Activated CD4-positive, alpha-beta memory T cell treated with anti-CD3 and anti-CD28 coated beads, Interleukin-2, amount 10 ng/mL, durations not matched to agents 7 days and 5 days (primary cell): Measurements from ENCODE around the gene FA2H. TPM values are rescaled to one million over a fixed set of nuclear protein-coding genes. Genes with fewer than 3 reads are reported as not detected.

ENCODE experiments used
- CTCF ChIA-PET: fragments of 350-600 bp; sonication (Branson Sonifier 250); formaldehyde crosslinking; loops from one replicate; lab custom pipeline; 2021; ENCODE audit warnings: antibody characterized with exemption, inconsistent platforms; lab: Charles Lee
- POLR2A ChIA-PET: fragments of 350-600 bp; sonication (Branson Sonifier 250); formaldehyde crosslinking; loops from one replicate; lab custom pipeline; 2021; ENCODE audit warnings: antibody characterized with exemption; lab: Charles Lee
- DNase-seq: peaks from one replicate; pipeline ENCODE4 v3.0.0-alpha.2; 2020
- H3K27ac Mint-ChIP-seq: one replicate; pipeline ENCODE4 v1.8.0; 2021; ENCODE audit warnings: mild to moderate bottlenecking, mixed read lengths
- H3K27me3 Mint-ChIP-seq: one replicate; pipeline ENCODE4 v1.8.0; 2021; ENCODE audit warnings: mixed read lengths
- H3K36me3 Mint-ChIP-seq: one replicate; pipeline ENCODE4 v1.8.0; 2021; ENCODE audit warnings: low read depth, mixed read lengths
- H3K4me1 Mint-ChIP-seq: one replicate; pipeline ENCODE4 v1.8.0; 2021; ENCODE audit warnings: mixed read lengths
- H3K4me3 Mint-ChIP-seq: one replicate; pipeline ENCODE4 v1.8.0; 2021; ENCODE audit warnings: mild to moderate bottlenecking, mixed read lengths
- H3K9me3 Mint-ChIP-seq: one replicate; pipeline ENCODE4 v1.8.0; 2021; ENCODE audit warnings: mixed read lengths
- total RNA-seq, 2 experiments: library from RNA; stranded (reverse); gene quantifications; one replicate each; pipeline ENCODE4 v1.2.3, GENCODE V29; 2021

FA2H gene
- total RNA-seq, 2 experiments from 2014 or later: 0.50 to 1.1 TPM

DNA sequence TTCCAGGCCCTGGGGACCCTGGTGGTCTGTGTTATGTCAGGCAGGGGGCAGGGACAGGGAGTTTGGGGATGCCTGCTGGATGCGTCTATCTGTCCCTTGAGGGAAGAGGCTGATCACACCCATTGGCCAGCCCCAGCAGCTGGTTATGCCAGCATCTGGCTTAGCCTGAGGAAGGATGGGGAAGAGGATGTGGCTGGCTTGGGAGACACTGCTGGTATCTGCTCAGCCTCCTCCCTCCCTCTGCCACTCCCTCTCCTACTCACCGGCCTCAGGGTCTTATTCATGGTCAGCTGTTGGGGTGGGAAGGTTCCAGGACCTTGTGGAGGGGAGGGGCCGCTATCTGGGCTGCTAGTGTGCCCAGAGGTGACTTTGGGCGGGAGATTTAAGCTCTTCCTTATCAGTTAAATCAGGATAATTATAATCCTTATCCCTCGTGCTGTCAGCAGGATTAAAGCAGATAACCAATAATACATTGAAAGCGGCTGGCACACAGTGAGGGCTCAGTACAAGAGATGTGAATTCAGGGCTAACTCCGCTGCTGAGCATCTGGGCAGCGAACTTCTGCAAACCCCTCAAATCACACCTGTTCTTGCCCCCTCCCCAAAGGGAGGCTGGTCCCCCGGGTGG, 38.0 kb downstream of the FA2H start:
- no peaks in the 10 kb centered on the region for H3K27me3 Mint-ChIP-seq
- ChIA-PET POLR2A (no interaction called here), CTCF (no interaction called here)
- H3K9me3 Mint-ChIP-seq: no peaks in the 10 kb centered on the region
- no peak overlapping the region for H3K4me3 Mint-ChIP-seq
- no peak overlapping the region for H3K27ac Mint-ChIP-seq
- H3K4me1 Mint-ChIP-seq: peaks cover 2% of the 10 kb centered on the region
- no peak for DNase-seq
- no peaks in the 10 kb centered on the region for H3K36me3 Mint-ChIP-seq

- Mint-ChIP-seq H3K4me3 (no peak overlapping the region), H3K9me3 (no peaks in the 10 kb centered on the region), H3K36me3 (no peaks in the 10 kb centered on the region), H3K4me1 (peaks cover 2% of the 10 kb centered on the region), H3K27ac (no peak overlapping the region), H3K27me3 (no peaks in the 10 kb centered on the region)
- CTCF ChIA-PET: no interaction called here
- no peak for DNase-seq
- POLR2A ChIA-PET: no interaction called here
Measured at GRCh38 chr16:74735554-74735953, 39.1 kb downstream of the FA2H start.

DNA sequence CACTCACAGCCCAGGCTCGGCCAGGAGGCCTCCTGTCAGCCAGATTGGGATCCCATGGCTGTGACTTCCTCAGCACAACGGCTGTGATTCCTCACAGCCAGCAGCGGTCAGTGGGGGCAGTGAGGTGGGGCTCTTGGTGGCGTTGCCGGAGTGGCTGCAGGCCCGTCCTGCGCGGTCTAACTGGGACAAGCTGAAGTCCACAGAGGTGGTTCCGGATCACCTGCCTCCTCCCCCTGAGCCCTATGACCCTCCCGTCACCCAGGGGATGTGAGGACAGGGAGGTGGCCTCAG, 39.5 kb downstream of the FA2H start:
- H3K36me3 Mint-ChIP-seq: no peaks in the 10 kb centered on the region
- H3K9me3 Mint-ChIP-seq: no peaks in the 10 kb centered on the region
- CTCF ChIA-PET: no interaction called here
- H3K4me1 Mint-ChIP-seq: peaks cover 6% of the 10 kb centered on the region
- H3K4me3 Mint-ChIP-seq: no peak overlapping the region
- POLR2A ChIA-PET: no interaction called here
- no peak overlapping the region for H3K27ac Mint-ChIP-seq
- H3K27me3 Mint-ChIP-seq: no peaks in the 10 kb centered on the region
- DNase-seq: no peak

- Mint-ChIP-seq H3K4me1 (peaks cover 8% of the 10 kb centered on the region), H3K27ac (no peak overlapping the region), H3K36me3 (no peaks in the 10 kb centered on the region), H3K27me3 (no peaks in the 10 kb centered on the region), H3K4me3 (no peak overlapping the region), H3K9me3 (no peaks in the 10 kb centered on the region)
- DNase-seq: no peak
- CTCF ChIA-PET: no interaction called here
- POLR2A ChIA-PET: no interaction called here
Measured at GRCh38 chr16:74734361-74735161, 40.1 kb downstream of the FA2H start.

- DNase-seq: no peak
- POLR2A ChIA-PET: no interaction called here
- Mint-ChIP-seq H3K27me3 (no peaks in the 10 kb centered on the region), H3K4me1 (peaks cover 8% of the 10 kb centered on the region), H3K36me3 (no peaks in the 10 kb centered on the region), H3K4me3 (no peak overlapping the region), H3K9me3 (no peaks in the 10 kb centered on the region), H3K27ac (no peak overlapping the region)
- CTCF ChIA-PET: no interaction called here
Measured at GRCh38 chr16:74732707-74733350, 41.8 kb downstream of the FA2H start.

DNA sequence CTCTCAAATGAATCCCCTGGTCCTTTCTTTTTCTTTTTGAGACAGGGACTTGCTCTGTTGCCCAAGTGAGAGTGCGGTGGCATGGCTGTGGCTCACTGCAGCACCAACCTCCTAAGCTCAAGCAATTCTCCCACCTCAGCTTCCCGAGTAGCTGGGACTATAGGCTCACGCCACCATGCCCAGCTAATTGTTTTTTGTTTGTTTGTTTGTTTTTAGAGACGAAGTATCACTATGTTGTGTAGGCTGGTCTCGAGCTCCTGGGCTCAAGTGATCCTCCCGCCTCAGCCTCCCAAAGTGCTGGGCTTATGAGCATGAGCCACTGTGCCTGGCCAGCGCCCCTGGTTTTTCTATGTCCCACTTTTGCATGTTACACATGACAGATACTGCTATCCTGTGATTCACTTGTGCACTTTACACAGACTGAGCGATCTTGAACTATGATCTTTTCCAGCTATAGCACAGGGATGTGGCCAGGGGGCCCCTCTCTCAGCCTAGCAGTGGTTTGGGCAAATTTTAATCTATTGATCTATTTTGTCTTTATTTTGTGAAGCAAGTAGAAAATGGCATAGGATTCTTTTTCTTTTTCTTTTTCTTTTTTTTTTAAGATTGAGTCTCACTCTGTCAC, 42.7 kb downstream of the FA2H start:
- Mint-ChIP-seq H3K27me3 (no peaks in the 10 kb centered on the region), H3K9me3 (peaks cover 3% of the 10 kb centered on the region), H3K4me3 (no peak overlapping the region), H3K27ac (no peak overlapping the region), H3K4me1 (peaks cover 8% of the 10 kb centered on the region), H3K36me3 (no peaks in the 10 kb centered on the region)
- ChIA-PET CTCF (no interaction called here), POLR2A (no interaction called here)
- no peak for DNase-seq

DNA sequence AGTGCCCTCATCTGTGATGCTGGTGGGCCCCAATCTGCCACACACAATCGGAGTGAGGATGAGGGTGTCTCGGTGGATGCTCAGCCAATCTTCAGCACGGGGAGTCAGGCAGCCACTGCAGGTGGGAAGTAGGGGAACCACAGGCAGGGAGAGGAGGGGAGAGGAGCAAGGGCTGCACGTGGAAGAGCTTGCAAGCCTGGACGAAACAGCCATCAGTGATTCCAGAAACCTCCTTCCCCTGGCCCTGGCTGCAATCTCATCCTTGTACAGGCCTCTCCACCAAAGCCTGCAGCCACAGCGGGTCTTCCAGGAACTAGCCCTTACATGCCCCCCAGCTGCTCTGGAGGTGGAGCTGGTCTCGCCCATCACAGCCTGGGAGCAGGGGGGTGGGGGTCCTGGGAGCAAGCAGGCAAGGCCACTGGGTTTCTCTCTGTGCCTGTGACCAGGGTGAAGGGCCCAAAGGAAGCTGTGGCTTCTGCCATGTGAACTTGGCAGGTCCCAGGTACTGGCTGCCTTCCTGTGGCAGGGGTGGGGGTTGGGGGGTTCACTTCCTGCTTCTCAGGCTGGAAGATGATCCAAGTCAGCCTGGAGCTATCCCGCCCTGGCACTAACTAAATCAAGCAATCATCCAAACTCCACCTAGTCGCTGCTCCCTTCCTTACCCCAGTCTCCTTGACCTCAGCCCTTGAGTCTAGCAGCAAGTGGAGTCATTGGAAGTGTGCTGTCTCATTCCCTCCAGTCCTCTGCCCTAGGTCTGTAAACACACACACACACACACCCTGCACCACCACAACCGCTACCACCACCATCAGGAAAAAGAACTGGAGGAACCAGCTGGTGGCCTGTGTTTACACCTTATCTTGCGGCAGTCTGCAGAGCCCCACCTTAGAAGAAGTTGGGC, 44.6 kb downstream of the FA2H start:
- H3K4me3 Mint-ChIP-seq: no peak overlapping the region

DNA sequence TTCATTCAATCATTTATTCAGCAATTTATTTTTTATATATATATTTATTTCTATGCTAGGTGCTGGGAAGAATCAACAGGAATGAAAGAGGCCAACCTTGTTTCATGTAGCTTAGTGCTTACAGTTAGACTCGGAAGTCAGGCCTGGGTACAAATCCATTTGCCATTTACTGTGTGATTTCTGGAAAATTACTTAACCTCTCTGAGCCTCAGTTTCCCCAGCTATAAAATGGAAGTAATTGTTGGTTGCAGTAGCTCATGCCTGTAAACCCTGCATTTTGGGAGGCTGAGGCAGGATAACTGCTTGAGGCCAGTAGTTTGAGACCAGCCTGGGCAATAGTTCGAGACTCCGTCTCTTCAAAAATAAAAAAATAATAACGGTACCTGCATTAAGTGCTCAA, 46.7 kb downstream of the FA2H start:
- Mint-ChIP-seq H3K4me3 (no peak overlapping the region), H3K4me1 (peaks cover 8% of the 10 kb centered on the region), H3K36me3 (no peaks in the 10 kb centered on the region), H3K27me3 (no peaks in the 10 kb centered on the region), H3K9me3 (peaks cover 9% of the 10 kb centered on the region), H3K27ac (no peak overlapping the region)
- CTCF ChIA-PET: interaction anchor here (0.6 to 2.7 kb wide), 2 partner anchors 15 to 25 kb away, joined by 3 to 19 read pairs; no protein-coding TSS in a partner anchor
- no peak for DNase-seq
- POLR2A ChIA-PET: no interaction called here

More for the DNA sequence above, 44.6 kb downstream of the FA2H start:
- CTCF ChIA-PET: interaction anchor here (0.6 to 1.4 kb wide), 2 partner anchors 133 to 530 kb away, joined by 4 to 5 read pairs; no protein-coding TSS in a partner anchor
- Mint-ChIP-seq H3K4me1 (peaks cover 8% of the 10 kb centered on the region), H3K36me3 (no peaks in the 10 kb centered on the region), H3K9me3 (peaks cover 9% of the 10 kb centered on the region), H3K27ac (no peak overlapping the region), H3K27me3 (no peaks in the 10 kb centered on the region)
- no peak for DNase-seq
- POLR2A ChIA-PET: interaction anchor here (0.8 kb wide), 1 partner anchor 45 kb away, joined by 4 read pairs; the partner anchor contains the start of gene FA2H

GRCh38 chr16:74726716-74727115, 47.9 kb downstream of the FA2H start:
- Mint-ChIP-seq H3K27me3 (no peaks in the 10 kb centered on the region), H3K9me3 (peaks cover 9% of the 10 kb centered on the region), H3K4me1 (peaks cover 8% of the 10 kb centered on the region), H3K36me3 (no peaks in the 10 kb centered on the region), H3K27ac (no peak overlapping the region), H3K4me3 (no peak overlapping the region)
- POLR2A ChIA-PET: no interaction called here
- CTCF ChIA-PET: interaction anchor here (0.6 to 2.7 kb wide), 14 partner anchors 11 to 430 kb away, joined by 3 to 19 read pairs (median 4); partner anchors contain the start of genes MLKL, PSMD7 and WDR59
- DNase-seq: peak; percentile 37

GRCh38 chr16:74725651-74726455, 48.8 kb downstream of the FA2H start:
- no peak overlapping the region for H3K27ac Mint-ChIP-seq
- H3K9me3 Mint-ChIP-seq: peaks cover 9% of the 10 kb centered on the region
- no peaks in the 10 kb centered on the region for H3K27me3 Mint-ChIP-seq
- POLR2A ChIA-PET: no interaction called here
- CTCF ChIA-PET: interaction anchor here (1.0 to 2.7 kb wide), 10 partner anchors 12 to 429 kb away, joined by 3 to 19 read pairs (median 4); partner anchors contain the start of genes MLKL and PSMD7
- no peaks in the 10 kb centered on the region for H3K36me3 Mint-ChIP-seq
- no peak overlapping the region for H3K4me3 Mint-ChIP-seq
- DNase-seq: no peak
- H3K4me1 Mint-ChIP-seq: peaks cover 8% of the 10 kb centered on the region

DNA sequence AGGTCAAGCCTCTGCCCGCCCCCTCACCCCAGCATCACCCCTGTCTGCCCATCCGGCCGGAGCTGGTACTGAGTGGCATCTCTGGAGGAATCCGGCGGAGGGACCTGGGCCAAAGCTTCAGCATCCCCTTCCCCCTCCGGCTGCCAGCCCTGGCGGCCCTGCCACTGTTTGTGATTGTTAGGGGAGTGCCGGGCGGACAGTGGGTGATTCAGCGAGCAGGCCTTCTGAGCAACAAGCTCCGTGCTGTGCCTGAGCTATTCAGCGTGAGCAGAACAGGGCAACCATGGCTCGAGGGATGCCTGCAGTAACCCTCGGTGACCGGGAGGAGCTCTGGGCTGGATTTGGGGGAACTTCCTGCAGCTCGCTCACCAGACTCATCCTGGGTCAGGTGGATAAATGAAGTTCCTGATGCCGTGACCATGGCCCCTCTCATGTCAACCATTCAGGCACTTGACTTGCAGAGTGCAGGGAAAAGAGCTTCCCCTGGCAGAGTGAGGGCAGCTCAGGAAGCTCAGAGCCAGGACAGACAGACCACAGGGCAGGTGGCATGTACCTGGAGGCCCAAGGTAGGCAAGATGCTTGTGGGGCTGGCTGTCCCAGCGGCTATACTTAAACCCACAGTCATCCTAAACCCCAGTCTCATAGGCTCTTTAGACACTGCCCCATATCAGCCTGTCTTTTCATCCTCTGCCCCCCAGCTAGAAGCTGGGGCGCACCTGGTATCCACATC, 49.6 kb downstream of the FA2H start:
- ChIA-PET POLR2A (no interaction called here), CTCF (interaction anchor here (1.0 to 1.2 kb wide), 2 partner anchors 27 to 138 kb away, joined by 3 read pairs; no protein-coding TSS in a partner anchor)
- Mint-ChIP-seq H3K27me3 (peaks cover 2% of the 10 kb centered on the region), H3K9me3 (peaks cover 9% of the 10 kb centered on the region), H3K27ac (no peak overlapping the region), H3K36me3 (no peaks in the 10 kb centered on the region), H3K4me3 (no peak overlapping the region), H3K4me1 (peaks cover 3% of the 10 kb centered on the region)
- no peak for DNase-seq
